Urinary bladder (tissue), 4 donors: ENCODE results near the gene AHDC1. TPM values are rescaled to one million over a fixed set of nuclear protein-coding genes. Genes with fewer than 3 reads are reported as not detected.
"Not testable (repeated sequence)": the region's sequence is repeated elsewhere in the genome, so short reads cannot be mapped to it uniquely, and the experiment has no call there.

Experiments used
- DNase-seq: peaks from one replicate; pipeline ENCODE4 v3.0.0-alpha.2; 2015; ENCODE audit errors: extremely low spot score
- H3K27ac ChIP-seq: one replicate; pipeline ENCODE4 v1.5.1; 2013; ENCODE audit warnings: low read depth, mild to moderate bottlenecking, moderate library complexity
- H3K36me3 ChIP-seq: one replicate; pipeline ENCODE4 v1.6.1; 2013; ENCODE audit warnings: mild to moderate bottlenecking, moderate library complexity; ENCODE audit not compliant: insufficient read depth
- H3K4me1 ChIP-seq: one replicate; pipeline ENCODE4 v1.6.1; 2013; ENCODE audit warnings: mild to moderate bottlenecking, moderate library complexity; ENCODE audit not compliant: insufficient read depth
- H3K4me3 ChIP-seq: one replicate; pipeline ENCODE4 v1.5.1; 2013; ENCODE audit warnings: low read depth, low read length
- WGBS: extraction: QIAGEN DNeasy Blood & Tissue Kit; methylation state at CpG from one replicate; pipeline ENCODE4 v1.1.7; 2013; 5-methylcytosine and 5-hydroxymethylcytosine counted together
- polyA plus RNA-seq: library from polyadenylated mRNA; stranded (reverse); fragments of 200-250 nt; gene quantifications from one replicate; pipeline ENCODE4 v1.2.3, GENCODE V29; 2013
- total RNA-seq: library from RNA; depleted of rRNA; stranded (reverse); fragments of >200 nt; gene quantifications from one replicate; pipeline ENCODE4 v1.2.3, GENCODE V29; 2014
- donor health status: healthy with polysubstance abuse.
- donor health status: healthy.

Gene AHDC1
- total and polyA plus RNA-seq, 2 donors, result 19.0 to 44.8 TPM

DNA sequence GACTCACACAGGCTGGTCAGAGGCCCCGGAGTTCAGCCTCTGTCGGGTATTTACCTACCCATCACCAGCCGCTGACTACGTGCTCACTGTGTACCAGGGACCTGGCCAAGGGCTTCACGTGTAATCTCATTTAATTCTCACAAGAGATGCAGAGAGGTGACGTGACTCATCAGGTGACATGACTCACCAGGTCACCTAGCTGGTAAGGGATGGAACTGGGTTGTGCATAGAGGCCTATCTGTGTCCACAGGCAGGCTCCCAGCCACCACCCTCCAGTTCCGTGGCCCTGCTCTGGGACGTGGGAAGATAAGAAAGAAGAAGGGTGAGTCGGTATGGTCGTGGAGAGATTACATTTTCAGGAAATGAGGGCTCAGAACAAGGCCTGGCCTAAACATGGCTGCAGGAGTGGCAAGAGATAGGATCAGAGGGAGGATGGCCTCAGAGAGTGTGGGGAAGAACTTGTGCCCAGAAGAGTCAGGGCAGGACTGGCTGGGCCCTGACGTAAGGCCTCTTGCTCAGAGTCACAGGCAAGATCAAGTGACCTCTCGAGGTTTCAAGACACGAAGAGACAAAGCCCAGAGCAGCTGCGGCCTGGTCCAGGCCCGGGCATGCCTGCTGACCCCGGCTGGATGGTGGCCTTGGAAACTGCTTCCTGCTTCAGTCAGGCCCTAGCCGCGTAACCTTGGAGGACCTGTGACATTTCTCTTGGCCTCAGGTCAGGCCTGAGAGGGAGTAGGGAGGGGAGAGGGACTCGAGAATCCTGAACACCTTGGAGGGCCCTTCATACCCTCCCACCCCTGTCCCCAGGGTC lies 61.3 kb downstream of the AHDC1 start:
- no peak for DNase-seq
- 43% methylated on average over 19 of the region's 19 CpGs for WGBS

GRCh38 chr1:27539901-27540861 lies 63.8 kb downstream of the AHDC1 start:
- Histone ChIP-seq H3K36me3 (no peaks in the 10 kb centered on the region), H3K27ac (peak overlapping the region; percentile 32), H3K4me3 (no peak overlapping the region), H3K4me1 (no peaks in the 10 kb centered on the region)
- 48% methylated on average over 9 of the region's 9 CpGs for WGBS
- no peak for DNase-seq

More for the DNA sequence above, 61.3 kb downstream of the AHDC1 start:
- no peaks in the 10 kb centered on the region for H3K4me1 ChIP-seq
- no peaks in the 10 kb centered on the region for H3K36me3 ChIP-seq
- H3K4me3 ChIP-seq, result no peak overlapping the region
- peak overlapping the region; percentile 79 for H3K27ac ChIP-seq

DNA sequence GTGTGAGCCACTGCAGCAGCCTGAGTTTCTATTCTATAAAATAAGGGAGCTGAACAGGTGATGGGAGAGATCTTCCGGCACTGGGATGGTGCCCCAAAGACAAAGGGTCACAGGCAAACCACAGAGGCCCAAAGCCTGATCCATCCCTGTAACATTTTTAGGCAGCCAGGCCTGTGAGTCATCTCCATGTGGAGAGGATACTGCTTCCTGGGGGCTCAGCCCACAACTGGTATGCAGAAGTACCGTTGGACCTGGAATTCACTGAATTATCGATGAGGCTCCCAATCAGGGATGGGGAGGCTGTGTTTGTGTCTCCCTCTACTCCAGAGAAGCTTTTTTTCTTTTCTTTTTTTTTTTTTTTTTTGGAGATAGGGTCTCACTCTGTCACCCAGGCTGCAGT lies 65.2 kb downstream of the AHDC1 start:
- no peak overlapping the region for H3K27ac ChIP-seq
- WGBS, result 33% methylated on average over 3 of the region's 3 CpGs
- DNase-seq, result no peak
- H3K4me3 ChIP-seq, result no peak overlapping the region
- no peaks in the 10 kb centered on the region for H3K36me3 ChIP-seq
- no peaks in the 10 kb centered on the region for H3K4me1 ChIP-seq

GRCh38 chr1:27538305-27538676 lies 65.7 kb downstream of the AHDC1 start:
- not testable (repeated sequence) for H3K36me3 ChIP-seq, H3K27ac ChIP-seq, DNase-seq, H3K4me1 ChIP-seq, H3K4me3 ChIP-seq
- 94% methylated on average over 4 of the region's 4 CpGs for WGBS

- Histone ChIP-seq H3K4me3 (no peak overlapping the region), H3K4me1 (no peaks in the 10 kb centered on the region), H3K36me3 (no peaks in the 10 kb centered on the region), H3K27ac (peak overlapping the region; percentile 28)
- DNase-seq, result no peak
- WGBS, result 16% methylated on average over 11 of the region's 11 CpGs
Measured at GRCh38 chr1:27536767-27537166, 67.2 kb downstream of the AHDC1 start.

DNA sequence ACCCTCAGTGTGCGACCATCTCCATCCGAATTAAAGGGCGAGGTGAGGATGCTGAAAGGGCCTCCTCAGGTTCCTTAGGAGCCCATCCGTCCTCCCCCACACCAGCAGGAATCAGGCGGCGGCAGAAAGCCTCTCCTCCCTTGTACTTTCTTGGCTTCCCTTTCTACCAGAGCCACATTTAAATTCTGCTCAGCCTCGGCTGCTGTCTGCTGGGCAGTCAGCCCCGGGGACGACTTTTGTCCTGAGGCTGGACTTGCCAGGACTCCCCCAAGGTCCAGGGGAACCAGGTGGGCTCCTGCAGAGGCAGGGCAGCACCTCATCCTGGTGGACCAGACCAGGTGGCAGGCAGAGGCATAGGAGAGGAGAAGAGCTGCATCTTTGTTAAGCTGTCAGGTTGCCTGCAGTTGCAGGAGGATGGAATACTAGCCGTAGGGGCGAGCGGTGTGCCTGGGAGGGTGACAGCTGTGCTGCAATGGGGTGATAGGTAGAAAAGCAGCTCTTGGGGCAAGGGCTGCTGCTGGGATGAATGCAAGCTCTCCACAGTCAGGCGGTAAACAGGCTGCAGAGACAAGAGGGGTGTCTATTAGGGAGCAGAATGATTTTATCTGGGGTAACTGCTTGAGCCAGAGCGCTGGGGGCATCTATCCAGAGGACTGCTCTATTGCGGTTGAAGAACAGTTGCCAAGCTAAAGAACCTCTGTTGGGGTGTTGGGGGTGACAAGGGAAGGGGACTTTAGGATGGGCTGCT lies 67.8 kb downstream of the AHDC1 start:
- 41% methylated on average over 15 of the region's 15 CpGs for WGBS
- no peaks in the 10 kb centered on the region for H3K36me3 ChIP-seq
- no peaks in the 10 kb centered on the region for H3K4me1 ChIP-seq
- no peak overlapping the region for H3K4me3 ChIP-seq
- no peak overlapping the region for H3K27ac ChIP-seq
- DNase-seq, result no peak

DNA sequence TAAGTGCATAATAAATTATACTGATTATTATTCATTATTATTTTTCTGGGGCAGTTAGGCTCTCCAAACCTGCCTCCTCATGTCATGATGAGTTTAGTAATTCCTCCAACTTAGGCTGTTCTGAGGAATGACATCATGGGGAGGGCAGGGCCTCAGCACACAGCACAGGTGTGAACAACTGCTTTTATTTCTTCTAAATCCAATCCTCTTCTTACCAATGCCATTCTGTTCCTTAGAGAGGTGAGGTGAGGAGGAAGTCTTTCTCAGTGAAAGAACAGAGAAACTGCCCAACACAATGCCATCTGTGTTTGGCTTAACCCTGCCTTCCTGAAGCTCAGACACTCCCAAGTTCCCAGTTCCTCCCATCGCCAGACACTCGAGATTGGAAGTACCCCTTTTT lies 68.6 kb downstream of the AHDC1 start:
- WGBS, result 31% methylated on average over 2 of the region's 2 CpGs
- Histone ChIP-seq H3K4me1 (no peaks in the 10 kb centered on the region), H3K27ac (no peak overlapping the region), H3K4me3 (no peak overlapping the region), H3K36me3 (no peaks in the 10 kb centered on the region)
- no peak for DNase-seq

DNA sequence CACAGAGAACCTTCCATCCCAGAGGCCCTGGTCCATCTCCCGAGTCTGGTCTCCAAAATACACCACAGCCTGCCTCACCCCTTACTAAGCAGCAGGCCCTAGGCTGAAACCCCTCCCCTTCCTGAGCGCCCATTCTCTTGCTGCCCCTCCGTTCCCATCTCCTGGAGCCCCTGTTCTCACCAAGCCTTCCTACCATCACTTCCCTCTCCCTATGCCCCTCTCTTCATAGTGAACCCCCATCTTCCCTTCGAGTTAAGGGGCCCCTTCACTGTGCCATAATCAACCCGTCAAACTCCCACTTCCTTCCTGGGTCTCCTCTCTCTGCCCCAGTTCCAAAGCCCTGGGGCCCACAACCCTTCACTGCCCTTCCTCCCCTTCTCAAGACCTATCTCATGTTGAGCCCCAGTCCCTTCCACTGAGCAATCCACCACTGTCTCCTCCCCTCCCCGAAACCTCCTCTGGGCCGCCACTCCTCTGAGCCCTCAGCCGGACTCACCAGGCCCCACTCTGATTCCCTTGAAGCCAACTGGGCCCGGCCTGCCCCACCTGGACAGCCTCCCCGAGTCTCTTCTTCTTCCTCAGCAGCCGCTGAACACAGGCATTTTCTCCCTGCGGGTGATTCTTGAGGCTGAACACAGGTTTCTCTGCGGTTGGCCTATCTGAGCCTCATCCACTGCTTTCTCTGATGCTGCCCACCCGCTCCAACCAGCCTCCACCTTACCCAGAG lies 71.8 kb downstream of the AHDC1 start:
- Histone ChIP-seq H3K27ac (no peak overlapping the region), H3K4me1 (no peaks in the 10 kb centered on the region), H3K36me3 (no peaks in the 10 kb centered on the region), H3K4me3 (no peak overlapping the region)
- DNase-seq, result no peak
- 84% methylated on average over 14 of the region's 14 CpGs for WGBS

GRCh38 chr1:27530192-27530591 lies 73.8 kb downstream of the AHDC1 start:
- no peak overlapping the region for H3K4me3 ChIP-seq
- WGBS, result 94% methylated on average over 10 of the region's 10 CpGs
- H3K27ac ChIP-seq, result no peak overlapping the region
- no peak for DNase-seq
- no peaks in the 10 kb centered on the region for H3K36me3 ChIP-seq
- peaks cover 1% of the 10 kb centered on the region for H3K4me1 ChIP-seq

GRCh38 chr1:27529704-27530018 lies 74.3 kb downstream of the AHDC1 start:
- 72% methylated on average over 5 of the region's 5 CpGs for WGBS
- peaks cover 1% of the 10 kb centered on the region for H3K4me1 ChIP-seq
- no peaks in the 10 kb centered on the region for H3K36me3 ChIP-seq
- H3K27ac ChIP-seq, result peak overlapping the region; percentile 90
- no peak overlapping the region for H3K4me3 ChIP-seq
- DNase-seq, result no peak

GRCh38 chr1:27528818-27529703 lies 74.9 kb downstream of the AHDC1 start:
- peak overlapping the region; percentile 90 for H3K27ac ChIP-seq
- H3K36me3 ChIP-seq, result no peaks in the 10 kb centered on the region
- H3K4me3 ChIP-seq, result peak overlapping the region; percentile 40
- 19% methylated on average over 17 of the region's 17 CpGs for WGBS
- peak; percentile 80 for DNase-seq
- peaks cover 1% of the 10 kb centered on the region for H3K4me1 ChIP-seq
